Nephron (organoid): ENCODE results near the gene RIMS1.
"Not testable (repeated sequence)": the region's sequence is repeated elsewhere in the genome, so short reads cannot be mapped to it uniquely, and the experiment has no call there.

Experiments
- H3K27ac Mint-ChIP-seq, 3 experiments: 2 replicates each; pipeline ENCODE4 v1.8.0; 2020; ENCODE audit warnings: mixed read lengths in 3 of 3, mild to moderate bottlenecking in 2 of 3, moderate library complexity in 1 of 3
- H3K27me3 Mint-ChIP-seq: 2 replicates; pipeline ENCODE4 v1.8.0; 2021; ENCODE audit warnings: low read depth, mild to moderate bottlenecking, moderate library complexity, mixed read lengths
- H3K36me3 Mint-ChIP-seq: 2 replicates; pipeline ENCODE4 v1.8.0; 2020; ENCODE audit warnings: low read depth, mixed read lengths
- H3K4me1 Mint-ChIP-seq: 2 replicates; pipeline ENCODE4 v1.8.0; 2020; ENCODE audit warnings: mixed read lengths
- H3K4me3 Mint-ChIP-seq, 3 experiments: 2 replicates each; pipeline ENCODE4 v1.8.0; 2020; ENCODE audit warnings: mild to moderate bottlenecking in 3 of 3, mixed read lengths in 3 of 3, moderate library complexity in 2 of 3
- H3K9me3 Mint-ChIP-seq: 2 replicates; pipeline ENCODE4 v1.8.0; 2020; ENCODE audit warnings: mixed read lengths
- CTCF ChIP-seq, 3 experiments: fragments of 200-600 bp; sonication (generic); IDR thresholded peaks; one replicate each; pipeline ENCODE4 v1.5.0; 2021; ENCODE audit warnings: antibody characterized with exemption in 3 of 3; ENCODE audit not compliant: unreplicated experiment in 3 of 3

The RIMS1 gene

GRCh38 chr6:71983131-71983530 lies 96.8 kb downstream of the RIMS1 start:
- no peaks in the 10 kb centered on the region for H3K27me3 Mint-ChIP-seq
- H3K27ac Mint-ChIP-seq: no peak overlapping the region
- no peak for TF ChIP-seq CTCF (IDR thresholded peaks at IDR 0.05; ENCODE audit: unreplicated experiment in 3 of 3)
- H3K9me3 Mint-ChIP-seq: no peaks in the 10 kb centered on the region
- no peak overlapping the region for H3K4me3 Mint-ChIP-seq
- H3K36me3 Mint-ChIP-seq: no peaks in the 10 kb centered on the region
- no peaks in the 10 kb centered on the region for H3K4me1 Mint-ChIP-seq

GRCh38 chr6:71994705-71995271 lies 108.4 kb downstream of the RIMS1 start:
- Mint-ChIP-seq H3K4me1 (no peaks in the 10 kb centered on the region), H3K36me3 (no peaks in the 10 kb centered on the region), H3K27me3 (no peaks in the 10 kb centered on the region), H3K9me3 (no peaks in the 10 kb centered on the region), H3K4me3 (no peak overlapping the region), H3K27ac (no peak overlapping the region)
- TF ChIP-seq CTCF (IDR thresholded peaks at IDR 0.05; ENCODE audit: unreplicated experiment in 3 of 3): no peak

GRCh38 chr6:71997341-71997740 lies 111.0 kb downstream of the RIMS1 start:
- no peak for TF ChIP-seq CTCF (IDR thresholded peaks at IDR 0.05; ENCODE audit: unreplicated experiment in 3 of 3)
- H3K4me3 Mint-ChIP-seq: no peak overlapping the region
- peaks cover 2% of the 10 kb centered on the region for H3K9me3 Mint-ChIP-seq
- H3K36me3 Mint-ChIP-seq: no peaks in the 10 kb centered on the region
- H3K27ac Mint-ChIP-seq: no peak overlapping the region
- H3K4me1 Mint-ChIP-seq: no peaks in the 10 kb centered on the region
- H3K27me3 Mint-ChIP-seq: no peaks in the 10 kb centered on the region

- H3K4me3 Mint-ChIP-seq: no peak overlapping the region
- peaks cover 16% of the 10 kb centered on the region for H3K9me3 Mint-ChIP-seq
- no peaks in the 10 kb centered on the region for H3K4me1 Mint-ChIP-seq
Measured at GRCh38 chr6:72002415-72002814, 116.1 kb downstream of the RIMS1 start.

GRCh38 chr6:72006591-72006990 lies 120.2 kb downstream of the RIMS1 start:
- H3K4me1 Mint-ChIP-seq, H3K36me3 Mint-ChIP-seq, H3K27me3 Mint-ChIP-seq, H3K4me3 Mint-ChIP-seq, H3K27ac Mint-ChIP-seq: not testable (repeated sequence)
- H3K9me3 Mint-ChIP-seq: peaks cover 33% of the 10 kb centered on the region

More at GRCh38 chr6:72002415-72002814, 116.1 kb downstream of the RIMS1 start:
- Mint-ChIP-seq H3K27me3 (no peaks in the 10 kb centered on the region), H3K27ac (no peak overlapping the region), H3K36me3 (no peaks in the 10 kb centered on the region)
- no peak for TF ChIP-seq CTCF (IDR thresholded peaks at IDR 0.05; ENCODE audit: unreplicated experiment in 3 of 3)

GRCh38 chr6:72022830-72023229 lies 136.5 kb downstream of the RIMS1 start:
- H3K4me3 Mint-ChIP-seq: no peak overlapping the region
- no peaks in the 10 kb centered on the region for H3K9me3 Mint-ChIP-seq
- H3K4me1 Mint-ChIP-seq: no peaks in the 10 kb centered on the region
- H3K27me3 Mint-ChIP-seq: no peaks in the 10 kb centered on the region
- no peak overlapping the region for H3K27ac Mint-ChIP-seq
- no peaks in the 10 kb centered on the region for H3K36me3 Mint-ChIP-seq
- no peak for TF ChIP-seq CTCF (IDR thresholded peaks at IDR 0.05; ENCODE audit: unreplicated experiment in 3 of 3)
